RWPE2 (cell line): Measurements from ENCODE around the gene CRYBB3.
A peak's percentile ranks its signal among the peaks of the same experiment; 100 is the strongest.

Source experiments
- ATAC-seq: fragments of 200-7000 bp; cut with Tn5 transposase; 3 replicates; pipeline ENCODE4 v1.9.1; 2021; ENCODE audit warnings: low read depth
- DNase-seq: peaks from one replicate; pipeline ENCODE4 v3.0.0-alpha.2; 2020; ENCODE audit warnings: low spot score
- H3K27ac ChIP-seq: fragments of 450-650 bp; 2 replicates; pipeline ENCODE4 v1.5.1; 2017; ENCODE audit warnings: mild to moderate bottlenecking; ENCODE audit not compliant: poor library complexity, severe bottlenecking
- H3K27me3 ChIP-seq: fragments of 250-450 bp; sonication (Bioruptor Pico); 2 replicates; pipeline ENCODE4 v1.5.1; 2021; ENCODE audit warnings: mild to moderate bottlenecking, moderate library complexity; ENCODE audit not compliant: insufficient read depth, poor library complexity, severe bottlenecking
- H3K36me3 ChIP-seq: fragments of 250-450 bp; sonication (Bioruptor Pico); 2 replicates; pipeline ENCODE4 v1.5.1; 2020; ENCODE audit warnings: low read depth, mild to moderate bottlenecking, moderate library complexity
- H3K4me1 ChIP-seq: fragments of 250-450 bp; sonication (Bioruptor Pico); 2 replicates; pipeline ENCODE4 v1.5.1; 2021; ENCODE audit warnings: mild to moderate bottlenecking, moderate library complexity; ENCODE audit not compliant: insufficient read depth, poor library complexity, severe bottlenecking
- H3K4me3 ChIP-seq: fragments of 250-450 bp; sonication (Bioruptor Pico); 2 replicates; pipeline ENCODE4 v1.5.1; 2021; ENCODE audit warnings: mild to moderate bottlenecking, moderate library complexity; ENCODE audit not compliant: severe bottlenecking
- H3K9me3 ChIP-seq: fragments of 250-450 bp; sonication (Bioruptor Pico); 2 replicates; pipeline ENCODE4 v1.5.1; 2021; ENCODE audit warnings: mild to moderate bottlenecking, moderate library complexity; ENCODE audit not compliant: severe bottlenecking
- TF ChIP-seq, protein P1 (sequence below): fragments of 450-650 bp; IDR thresholded peaks from one replicate; pipeline ENCODE4 v1.5.1; 2017; ENCODE audit warnings: mild to moderate bottlenecking, moderate library complexity; ENCODE audit not compliant: poor library complexity, severe bottlenecking

The CRYBB3 gene

DNA sequence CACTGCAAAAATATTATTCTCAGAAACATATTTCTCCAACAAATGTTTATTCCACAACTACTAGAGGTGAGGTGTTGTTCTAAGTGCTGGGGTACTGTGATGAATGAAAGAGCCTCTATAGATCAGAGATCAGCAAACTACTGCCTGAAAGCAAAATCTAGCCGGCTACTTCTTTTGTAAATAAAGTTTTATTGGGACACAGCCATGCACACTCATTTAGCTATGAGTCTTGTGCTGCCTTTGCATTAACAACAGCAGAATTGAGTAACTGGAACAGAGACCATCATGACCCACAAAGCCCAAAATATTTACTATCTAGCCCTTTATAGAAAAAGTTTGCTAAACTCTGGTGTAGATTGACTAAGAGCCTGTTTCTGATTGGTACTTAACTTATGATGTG is 37.1 kb upstream of the CRYBB3 start:
- no peaks in the 10 kb centered on the region for H3K9me3 ChIP-seq
- no peak overlapping the region for H3K27ac ChIP-seq
- ATAC-seq (no peak), DNase-seq (no peak)
- H3K36me3 ChIP-seq: 0 out of 2 replicates have a peak, but pooled peaks cover 3% of the 10 kb centered on the region
- TF ChIP-seq, protein P1, sequence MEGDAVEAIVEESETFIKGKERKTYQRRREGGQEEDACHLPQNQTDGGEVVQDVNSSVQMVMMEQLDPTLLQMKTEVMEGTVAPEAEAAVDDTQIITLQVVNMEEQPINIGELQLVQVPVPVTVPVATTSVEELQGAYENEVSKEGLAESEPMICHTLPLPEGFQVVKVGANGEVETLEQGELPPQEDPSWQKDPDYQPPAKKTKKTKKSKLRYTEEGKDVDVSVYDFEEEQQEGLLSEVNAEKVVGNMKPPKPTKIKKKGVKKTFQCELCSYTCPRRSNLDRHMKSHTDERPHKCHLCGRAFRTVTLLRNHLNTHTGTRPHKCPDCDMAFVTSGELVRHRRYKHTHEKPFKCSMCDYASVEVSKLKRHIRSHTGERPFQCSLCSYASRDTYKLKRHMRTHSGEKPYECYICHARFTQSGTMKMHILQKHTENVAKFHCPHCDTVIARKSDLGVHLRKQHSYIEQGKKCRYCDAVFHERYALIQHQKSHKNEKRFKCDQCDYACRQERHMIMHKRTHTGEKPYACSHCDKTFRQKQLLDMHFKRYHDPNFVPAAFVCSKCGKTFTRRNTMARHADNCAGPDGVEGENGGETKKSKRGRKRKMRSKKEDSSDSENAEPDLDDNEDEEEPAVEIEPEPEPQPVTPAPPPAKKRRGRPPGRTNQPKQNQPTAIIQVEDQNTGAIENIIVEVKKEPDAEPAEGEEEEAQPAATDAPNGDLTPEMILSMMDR: no peak
- no peak overlapping the region for H3K4me3 ChIP-seq
- H3K4me1 ChIP-seq: peaks cover 10% of the 10 kb centered on the region
- H3K27me3 ChIP-seq: no peaks in the 10 kb centered on the region

DNA sequence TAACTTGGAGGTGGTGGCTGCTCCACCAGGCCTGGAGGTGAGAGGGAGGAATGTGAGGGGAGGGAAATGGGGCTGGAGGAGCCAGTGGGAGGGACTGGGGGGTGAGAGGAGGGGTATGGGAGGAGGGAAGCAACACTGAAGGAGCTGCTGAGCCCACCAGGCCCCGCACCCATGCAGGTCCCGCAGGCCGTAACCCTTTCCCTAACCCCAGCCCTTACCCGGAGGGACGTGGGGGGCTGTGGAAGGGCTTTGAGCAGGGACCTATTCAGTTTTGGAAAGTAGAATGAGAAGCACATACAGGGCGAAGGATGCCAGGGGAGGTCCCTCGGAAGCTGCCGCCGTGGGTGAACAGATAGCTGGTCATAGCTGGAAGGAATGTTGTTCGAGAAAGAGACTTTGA is 33.9 kb upstream of the CRYBB3 start:
- ATAC-seq (no peak), DNase-seq (no peak)
- Histone ChIP-seq H3K36me3 (peaks cover 3% of the 10 kb centered on the region), H3K4me1 (peaks cover 10% of the 10 kb centered on the region), H3K9me3 (no peaks in the 10 kb centered on the region), H3K27me3 (no peaks in the 10 kb centered on the region), H3K4me3 (no peak overlapping the region), H3K27ac (no peak overlapping the region)
- TF ChIP-seq, protein P1: no peak

GRCh38 chr22:25166266-25167040 is 33.2 kb upstream of the CRYBB3 start:
- no peak for DNase-seq
- Histone ChIP-seq H3K9me3 (no peaks in the 10 kb centered on the region), H3K27ac (no peak overlapping the region), H3K27me3 (no peaks in the 10 kb centered on the region), H3K4me1 (peaks cover 10% of the 10 kb centered on the region), H3K4me3 (no peak overlapping the region), H3K36me3 (peaks cover 6% of the 10 kb centered on the region)
- no peak for ATAC-seq
- TF ChIP-seq, protein P1: no peak

GRCh38 chr22:25167082-25167481 is 32.6 kb upstream of the CRYBB3 start:
- peak; percentile 30; the same call in 2 of the 3 replicates for ATAC-seq
- no peak for DNase-seq

More at GRCh38 chr22:25167082-25167481, 32.6 kb upstream of the CRYBB3 start:
- H3K36me3 ChIP-seq: peaks cover 11% of the 10 kb centered on the region
- peaks cover 10% of the 10 kb centered on the region for H3K4me1 ChIP-seq
- H3K9me3 ChIP-seq: no peaks in the 10 kb centered on the region
- no peaks in the 10 kb centered on the region for H3K27me3 ChIP-seq
- H3K27ac ChIP-seq: no peak overlapping the region
- H3K4me3 ChIP-seq: no peak overlapping the region
- TF ChIP-seq, protein P1: no peak
